Panc1 (cell line): ENCODE results near the gene GSC2. TPM values are rescaled to one million over a fixed set of nuclear protein-coding genes. Genes with fewer than 3 reads are reported as not detected.

ENCODE experiments used
- ATAC-seq: fragments of 200-7000 bp; cut with Tn5 transposase; 2 replicates; pipeline ENCODE4 v1.9.1; 2020; ENCODE audit warnings: mild to moderate bottlenecking, moderate library complexity
- Bru-seq: library from RNA; stranded (reverse); fragments of 400-500 nt; gene quantifications from one replicate; lab custom pipeline; 2021; lab: Mats Ljungman, UMichigan
- BruChase-seq, 2 experiments: library from RNA; stranded (reverse); fragments of 400-500 nt; gene quantifications; one replicate each; lab custom pipeline; 2021; lab: Mats Ljungman, UMichigan
- BruUV-seq: library from RNA; stranded (reverse); fragments of 400-500 nt; replicated peaks from 2 replicates; lab custom pipeline; 2021; lab: Mats Ljungman, UMichigan
- CTCF ChIA-PET: fragments of 300-600 bp; sonication (Branson Sonifier 250); formaldehyde crosslinking; loops from one replicate; lab custom pipeline; 2022; ENCODE audit warnings: antibody characterized with exemption; lab: Charles Lee
- POLR2A ChIA-PET: fragments of 300-600 bp; sonication (Branson Sonifier 250); formaldehyde crosslinking; loops from one replicate; lab custom pipeline; 2022; ENCODE audit warnings: antibody characterized with exemption; lab: Charles Lee
- DNase-seq: peaks from one replicate; pipeline ENCODE4 v3.0.0-alpha.2; 2010; ENCODE audit warnings: low read depth, low spot score
- H3K27ac ChIP-seq: 2 replicates; pipeline ENCODE4 v1.5.1; 2011; ENCODE audit warnings: mild to moderate bottlenecking, low read length, inconsistent platforms
- H3K27me3 ChIP-seq: fragments of 200-500 bp; sonication (Bioruptor generic); 2 replicates; pipeline ENCODE4 v1.6.0; 2014; ENCODE audit warnings: low read length, inconsistent platforms; ENCODE audit not compliant: control insufficient read depth, insufficient read depth
- H3K36me3 ChIP-seq: fragments of 200-500 bp; sonication (Bioruptor generic); 2 replicates; pipeline ENCODE4 v1.5.1; 2014; ENCODE audit warnings: inconsistent platforms, mild to moderate bottlenecking, low read length, moderate library complexity; ENCODE audit not compliant: control insufficient read depth, insufficient read depth
- H3K4me1 ChIP-seq: 2 replicates; pipeline ENCODE4 v1.5.1; 2011; ENCODE audit warnings: inconsistent platforms, mild to moderate bottlenecking, low read length, moderate library complexity; ENCODE audit not compliant: control insufficient read depth, insufficient read depth
- H3K4me3 ChIP-seq, 2 experiments: 2 replicates each; pipeline ENCODE4 v1.5.1; 2011 to 2012; ENCODE audit warnings: low read depth in 2 of 2, low read length in 2 of 2, mild to moderate bottlenecking in 2 of 2, inconsistent platforms in 1 of 2, moderate library complexity in 1 of 2
- H3K9me3 ChIP-seq: fragments of 200-500 bp; sonication (Bioruptor generic); 2 replicates; pipeline ENCODE4 v1.5.1; 2014; ENCODE audit warnings: low read depth, mild to moderate bottlenecking, inconsistent platforms, low read length, moderate library complexity; ENCODE audit not compliant: control insufficient read depth, insufficient read depth
- POLR2AphosphoS5 ChIP-seq: IDR thresholded peaks from 2 replicates; pipeline ENCODE4 v1.6.1; 2012; ENCODE audit warnings: mild to moderate bottlenecking, low read depth, low read length, moderate library complexity
- REST ChIP-seq, 2 experiments: IDR thresholded peaks; 2 replicates each; pipeline ENCODE4 v1.6.1; 2011 to 2012; ENCODE audit warnings: low read depth in 2 of 2, control low read depth in 1 of 2, low read length in 1 of 2, mild to moderate bottlenecking in 1 of 2, moderate library complexity in 1 of 2; ENCODE audit not compliant: insufficient read depth in 1 of 2
- SIN3A ChIP-seq: IDR thresholded peaks from 2 replicates; pipeline ENCODE4 v1.6.1; 2012; ENCODE audit warnings: low read depth, mild to moderate bottlenecking, low read length, moderate library complexity, borderline replicate concordance; ENCODE audit not compliant: insufficient read depth
- TCF7L2 ChIP-seq: IDR thresholded peaks from 2 replicates; pipeline ENCODE4 v1.6.1; 2011; ENCODE audit warnings: mild to moderate bottlenecking, low read depth, low read length, inconsistent platforms
- in situ Hi-C: cut with HindIII; loops from 2 replicates; pipeline ENCODE4 v1.10.0; 2016; ENCODE audit warnings: low sequenced_read_pairs, low pct_unique_long_range_greater_than_20kb
- intact Hi-C: fragments of 100-400 bp; cut with micrococcal nuclease; formaldehyde crosslinking; loops from one replicate; pipeline ENCODE4 v1.10.0; 2022; ENCODE audit not compliant: unreplicated experiment
- long read RNA-seq: library from polyadenylated mRNA; unstranded; transcript quantifications from one replicate; pipeline ENCODE4 v2.0.0, GENCODE V29; 2021; ENCODE audit not compliant: unreplicated experiment
- polyA plus RNA-seq: library from polyadenylated mRNA; unstranded; fragments of >200 nt; gene quantifications from one replicate; pipeline ENCODE4 v1.2.1, GENCODE V29; 2012; ENCODE audit warnings: missing spikeins; ENCODE audit not compliant: insufficient read length
- total RNA-seq: library from RNA; stranded (reverse); gene quantifications from one replicate; pipeline ENCODE4 v1.2.1, GENCODE V29; 2021; ENCODE audit not compliant: unreplicated experiment
- TF ChIP-seq, protein P1 (sequence below): fragments of 450-650 bp; IDR thresholded peaks from 2 replicates; pipeline ENCODE4 v1.5.1; 2017; ENCODE audit warnings: mild to moderate bottlenecking

Gene GSC2, protein sequence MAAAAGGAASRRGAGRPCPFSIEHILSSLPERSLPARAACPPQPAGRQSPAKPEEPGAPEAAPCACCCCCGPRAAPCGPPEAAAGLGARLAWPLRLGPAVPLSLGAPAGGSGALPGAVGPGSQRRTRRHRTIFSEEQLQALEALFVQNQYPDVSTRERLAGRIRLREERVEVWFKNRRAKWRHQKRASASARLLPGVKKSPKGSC
- 0.23 TPM for total RNA-seq
- not detected for polyA plus RNA-seq
- not detected for Bru-seq, nascent RNA
- not detected for BruChase-seq, experiment 1, labeled RNA remaining after a 2-hour chase
- not detected for BruChase-seq, experiment 2, labeled RNA remaining after a 6-hour chase
- long read RNA-seq = 0 reads

- Histone ChIP-seq H3K36me3 (no peaks in the 10 kb centered on the region), H3K9me3 (no peaks in the 10 kb centered on the region), H3K4me1 (no peaks in the 10 kb centered on the region), H3K4me3 (peak within 1 kb of the TSS; percentile 18 to 21; a peak in 2 of 4 replicates), H3K27me3 (no peaks in the 10 kb centered on the region; the same call in 1 of the 2 replicates), H3K27ac (no peak within 1 kb of the TSS)
- TF ChIP-seq POLR2AphosphoS5 = no peak
- TF ChIP-seq SIN3A = no peak
- TF ChIP-seq REST (IDR thresholded peaks at IDR 0.05; ENCODE audit: insufficient read depth in 1 of 2, low read depth in 2 of 2, low read length in 1 of 2) = no peak
- TF ChIP-seq, protein P1, sequence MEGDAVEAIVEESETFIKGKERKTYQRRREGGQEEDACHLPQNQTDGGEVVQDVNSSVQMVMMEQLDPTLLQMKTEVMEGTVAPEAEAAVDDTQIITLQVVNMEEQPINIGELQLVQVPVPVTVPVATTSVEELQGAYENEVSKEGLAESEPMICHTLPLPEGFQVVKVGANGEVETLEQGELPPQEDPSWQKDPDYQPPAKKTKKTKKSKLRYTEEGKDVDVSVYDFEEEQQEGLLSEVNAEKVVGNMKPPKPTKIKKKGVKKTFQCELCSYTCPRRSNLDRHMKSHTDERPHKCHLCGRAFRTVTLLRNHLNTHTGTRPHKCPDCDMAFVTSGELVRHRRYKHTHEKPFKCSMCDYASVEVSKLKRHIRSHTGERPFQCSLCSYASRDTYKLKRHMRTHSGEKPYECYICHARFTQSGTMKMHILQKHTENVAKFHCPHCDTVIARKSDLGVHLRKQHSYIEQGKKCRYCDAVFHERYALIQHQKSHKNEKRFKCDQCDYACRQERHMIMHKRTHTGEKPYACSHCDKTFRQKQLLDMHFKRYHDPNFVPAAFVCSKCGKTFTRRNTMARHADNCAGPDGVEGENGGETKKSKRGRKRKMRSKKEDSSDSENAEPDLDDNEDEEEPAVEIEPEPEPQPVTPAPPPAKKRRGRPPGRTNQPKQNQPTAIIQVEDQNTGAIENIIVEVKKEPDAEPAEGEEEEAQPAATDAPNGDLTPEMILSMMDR = no peak
- TF ChIP-seq TCF7L2 = no peak
- CTCF ChIA-PET = interaction anchor here (0.6 kb wide), 1 partner anchor 193 kb away, joined by 4 read pairs; no protein-coding TSS in a partner anchor
- POLR2A ChIA-PET = no interaction called here
- no TSS peak for BruUV-seq
- intact Hi-C loops (no loop called here), in situ Hi-C loops (no loop called here)
- ATAC-seq (no peak), DNase-seq (no peak)
Measured at GRCh38 chr22:19149991-19150390, at the start of gene GSC2. GSC2 (minus strand) TSS chr22:19150292; CDS start chr22:19150283, 9 bp downstream.

- in situ Hi-C loops (no loop called here), intact Hi-C loops (no loop called here)
- H3K27ac ChIP-seq = no peak overlapping the region
- ChIA-PET POLR2A (no interaction called here), CTCF (no interaction called here)
- no peaks in the 10 kb centered on the region for H3K27me3 ChIP-seq
- no peak overlapping the region for H3K4me3 ChIP-seq
- DNase-seq (no peak), ATAC-seq (no peak)
- no TSS peak for BruUV-seq
- TF ChIP-seq, protein P1 = no peak
- TF ChIP-seq SIN3A (no peak), POLR2AphosphoS5 (no peak), REST (IDR thresholded peaks at IDR 0.05; ENCODE audit: insufficient read depth in 1 of 2, low read depth in 2 of 2, low read length in 1 of 2) (no peak), TCF7L2 (no peak)
- no peaks in the 10 kb centered on the region for H3K36me3 ChIP-seq
- H3K4me1 ChIP-seq = no peaks in the 10 kb centered on the region
- H3K9me3 ChIP-seq = no peaks in the 10 kb centered on the region
Measured at GRCh38 chr22:19199479-19199878, 49.4 kb upstream of the GSC2 start.
